CD14-positive monocyte (primary cell): ENCODE results near the gene ADNP2. TPM values are rescaled to one million over a fixed set of nuclear protein-coding genes. Genes with fewer than 3 reads are reported as not detected.

Experiments used
- DNase-seq, 3 donors: peaks; one replicate each; pipeline ENCODE4 v3.0.0-alpha.2; 2011 to 2022
- H2AFZ ChIP-seq: 2 replicates; pipeline ENCODE4 v1.6.0; 2012; ENCODE audit warnings: mild to moderate bottlenecking, low read depth, low read length, inconsistent platforms; ENCODE audit not compliant: insufficient read depth, poor library complexity, severe bottlenecking
- H3K27ac ChIP-seq, 2 donors: 1 replicate in 1 of 2; 2 replicates in 1 of 2; pipeline ENCODE4 v1.5.1; 2012 to 2013; ENCODE audit warnings: low read length in 2 of 2, control low read depth in 1 of 2, inconsistent platforms in 1 of 2, low read depth in 1 of 2, mild to moderate bottlenecking in 1 of 2
- H3K27me3 ChIP-seq, 2 donors: one replicate each; pipeline versions ENCODE4 v1.6.0 to v1.6.1; 2011 to 2013; ENCODE audit warnings: low read length in 2 of 2; ENCODE audit not compliant: control insufficient read depth in 2 of 2, insufficient read depth in 2 of 2
- H3K36me3 ChIP-seq, 2 donors: replicated peaks in 1 of 2; 1 replicate in 1 of 2; 2 replicates in 1 of 2; pipeline versions ENCODE4 v1.5.1 to v1.6.1; 2012 to 2013; ENCODE audit warnings: low read length in 2 of 2, control low read depth in 1 of 2, inconsistent platforms in 1 of 2, mild to moderate bottlenecking in 1 of 2; ENCODE audit not compliant: insufficient read depth in 2 of 2, control insufficient read depth in 1 of 2
- H3K4me1 ChIP-seq, 2 donors: 1 replicate in 1 of 2; 2 replicates in 1 of 2; pipeline versions ENCODE4 v1.5.1 to v1.6.1; 2012 to 2013; ENCODE audit warnings: low read length in 2 of 2, control low read depth in 1 of 2, inconsistent platforms in 1 of 2, mild to moderate bottlenecking in 1 of 2, moderate library complexity in 1 of 2; ENCODE audit not compliant: insufficient read depth in 2 of 2, control insufficient read depth in 1 of 2
- H3K4me2 ChIP-seq: replicated peaks from 2 replicates; pipeline ENCODE3; 2012; ENCODE audit warnings: low read length, moderate library complexity, mild to moderate bottlenecking; ENCODE audit not compliant: poor library complexity, severe bottlenecking; ENCODE audit errors: extremely low read depth
- H3K4me3 ChIP-seq, 3 experiments: fragments of 200-600 bp in 1 of 3; sonication (generic) in 1 of 3; replicated peaks in 1 of 3; 1 replicate in 2 of 3; 2 replicates in 1 of 3; pipeline ENCODE4 v1.5.1; 2011 to 2013; ENCODE audit warnings: low read length in 3 of 3, mild to moderate bottlenecking in 3 of 3, control low read depth in 2 of 3, low read depth in 2 of 3, inconsistent platforms in 1 of 3, moderate library complexity in 1 of 3
- H3K79me2 ChIP-seq: 2 replicates; pipeline ENCODE4 v1.6.0; 2012; ENCODE audit warnings: mild to moderate bottlenecking, control low read depth, inconsistent platforms, low read length, moderate library complexity; ENCODE audit not compliant: insufficient read depth
- H3K9ac ChIP-seq: 2 replicates; pipeline ENCODE4 v1.6.0; 2017; ENCODE audit warnings: low read length, mild to moderate bottlenecking; ENCODE audit not compliant: insufficient read depth, poor library complexity, severe bottlenecking
- H3K9me3 ChIP-seq, 2 donors: replicated peaks in 1 of 2; 1 replicate in 1 of 2; 2 replicates in 1 of 2; pipeline versions ENCODE4 v1.5.1 to v1.6.1; 2012 to 2013; ENCODE audit warnings: low read length in 2 of 2, control low read depth in 1 of 2; ENCODE audit not compliant: control insufficient read depth in 1 of 2, insufficient read depth in 1 of 2
- H4K20me1 ChIP-seq: 2 replicates; pipeline ENCODE4 v1.6.0; 2012; ENCODE audit warnings: mild to moderate bottlenecking, low read length, control low read depth, moderate library complexity; ENCODE audit not compliant: insufficient read depth
- H3K27ac Mint-ChIP-seq, 7 donors: one replicate each; pipeline ENCODE4 v1.8.0; 2020; ENCODE audit warnings: mild to moderate bottlenecking in 7 of 7, mixed read lengths in 7 of 7, moderate library complexity in 6 of 7, inconsistent platforms in 2 of 7
- H3K27me3 Mint-ChIP-seq, 3 donors: one replicate each; pipeline ENCODE4 v1.8.0; 2021 to 2022; ENCODE audit warnings: low read depth in 3 of 3, mild to moderate bottlenecking in 3 of 3, mixed read lengths in 3 of 3, moderate library complexity in 3 of 3, inconsistent platforms in 1 of 3
- H3K36me3 Mint-ChIP-seq, 2 donors: one replicate each; pipeline ENCODE4 v1.8.0; 2020; ENCODE audit warnings: mixed read lengths in 2 of 2, inconsistent platforms in 1 of 2, mild to moderate bottlenecking in 1 of 2
- H3K4me1 Mint-ChIP-seq: one replicate; pipeline ENCODE4 v1.8.0; 2020; ENCODE audit warnings: mild to moderate bottlenecking, mixed read lengths
- H3K4me3 Mint-ChIP-seq, 2 donors: one replicate each; pipeline ENCODE4 v1.8.0; 2020; ENCODE audit warnings: mild to moderate bottlenecking in 2 of 2, mixed read lengths in 2 of 2, moderate library complexity in 1 of 2
- H3K9me3 Mint-ChIP-seq, 7 donors: one replicate each; pipeline ENCODE4 v1.8.0; 2020 to 2022; ENCODE audit warnings: mixed read lengths in 7 of 7, mild to moderate bottlenecking in 6 of 7, moderate library complexity in 6 of 7, inconsistent platforms in 2 of 7
- WGBS: methylation state at CpG from one replicate; pipeline ENCODE4 v1.1.5; 2013; ENCODE audit warnings: missing lambda C conversion rate; ENCODE audit not compliant: insufficient coverage; 5-methylcytosine and 5-hydroxymethylcytosine counted together
- intact Hi-C, 2 donors: fragments of 100-400 bp; cut with micrococcal nuclease; formaldehyde crosslinking; loops; one replicate each; pipeline versions ENCODE4 v1.15.0 to v1.15.1; 2023
- polyA plus RNA-seq, 3 donors: library from polyadenylated mRNA; depleted of rRNA in 1 of 3; unstranded in 2 of 3; stranded (reverse) in 1 of 3; fragments of 300-500 nt in 2 of 3; fragments of >200 nt in 1 of 3; fragmentation: Illumina TruSeq in 2 of 3; gene quantifications; 1 replicate in 2 of 3; 2 replicates in 1 of 3; pipeline ENCODE4 v1.2.3, GENCODE V29; 2012 to 2021
- TF ChIP-seq, protein P1 (sequence below): fragments of 200-600 bp; IDR thresholded peaks from one replicate; pipeline ENCODE4 v1.8.0; 2022; ENCODE audit warnings: antibody characterized with exemption, mild to moderate bottlenecking

ADNP2 gene
- polyA plus RNA-seq, 3 donors, result 3.0 to 5.6 (median 3.6) TPM

DNA sequence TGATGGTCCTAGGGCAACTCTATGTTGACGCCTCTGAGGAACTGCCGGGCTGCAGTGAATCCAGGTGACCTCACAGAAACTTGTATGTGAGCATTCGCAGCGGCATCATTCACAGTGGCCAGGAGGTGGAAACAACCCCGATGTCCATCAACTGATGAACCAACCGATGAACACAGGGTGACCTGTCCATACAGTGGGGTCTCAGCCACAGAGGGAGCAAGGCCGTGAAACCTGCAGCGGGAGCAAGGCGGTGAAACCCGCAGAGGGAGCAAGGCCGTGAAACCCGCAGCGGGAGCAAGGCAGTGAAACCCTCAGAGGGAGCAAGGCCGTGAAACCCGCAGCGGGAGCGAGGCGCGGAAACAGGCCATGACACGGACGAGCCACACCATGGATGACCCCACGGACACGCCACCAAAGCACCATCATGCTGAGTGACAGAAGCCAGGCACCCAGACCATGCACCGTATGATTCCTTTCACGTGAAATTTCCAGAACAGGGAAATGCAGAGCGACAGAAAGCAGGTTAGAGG is 75.2 kb downstream of the ADNP2 start:
- no peaks in the 10 kb centered on the region for H3K27me3 ChIP-seq
- no peaks in the 10 kb centered on the region for H3K4me1 ChIP-seq
- TF ChIP-seq, protein P1, sequence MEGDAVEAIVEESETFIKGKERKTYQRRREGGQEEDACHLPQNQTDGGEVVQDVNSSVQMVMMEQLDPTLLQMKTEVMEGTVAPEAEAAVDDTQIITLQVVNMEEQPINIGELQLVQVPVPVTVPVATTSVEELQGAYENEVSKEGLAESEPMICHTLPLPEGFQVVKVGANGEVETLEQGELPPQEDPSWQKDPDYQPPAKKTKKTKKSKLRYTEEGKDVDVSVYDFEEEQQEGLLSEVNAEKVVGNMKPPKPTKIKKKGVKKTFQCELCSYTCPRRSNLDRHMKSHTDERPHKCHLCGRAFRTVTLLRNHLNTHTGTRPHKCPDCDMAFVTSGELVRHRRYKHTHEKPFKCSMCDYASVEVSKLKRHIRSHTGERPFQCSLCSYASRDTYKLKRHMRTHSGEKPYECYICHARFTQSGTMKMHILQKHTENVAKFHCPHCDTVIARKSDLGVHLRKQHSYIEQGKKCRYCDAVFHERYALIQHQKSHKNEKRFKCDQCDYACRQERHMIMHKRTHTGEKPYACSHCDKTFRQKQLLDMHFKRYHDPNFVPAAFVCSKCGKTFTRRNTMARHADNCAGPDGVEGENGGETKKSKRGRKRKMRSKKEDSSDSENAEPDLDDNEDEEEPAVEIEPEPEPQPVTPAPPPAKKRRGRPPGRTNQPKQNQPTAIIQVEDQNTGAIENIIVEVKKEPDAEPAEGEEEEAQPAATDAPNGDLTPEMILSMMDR, result no peak
- H3K9me3 ChIP-seq, result peaks cover 0 to 11% of the 10 kb centered on the region in 2 donors
- H3K79me2 ChIP-seq, result no peaks in the 10 kb centered on the region
- no peak for DNase-seq
- no peak overlapping the region for H3K27ac Mint-ChIP-seq
- H3K4me3 Mint-ChIP-seq, result no peak overlapping the region
- no peaks in the 10 kb centered on the region for H3K36me3 ChIP-seq
- no peak overlapping the region for H3K4me2 ChIP-seq
- H3K36me3 Mint-ChIP-seq, result no peaks in the 10 kb centered on the region
- no peak overlapping the region for H3K27ac ChIP-seq
- peaks cover 1 to 4% (median 4%) of the 10 kb centered on the region in 3 donors for H3K27me3 Mint-ChIP-seq
- no peak overlapping the region for H3K4me3 ChIP-seq
- H3K9me3 Mint-ChIP-seq, result peaks cover 6 to 12% (median 8%) of the 10 kb centered on the region in 7 donors
- no peak overlapping the region for H2AFZ ChIP-seq
- no peak overlapping the region for H3K9ac ChIP-seq
- no peaks in the 10 kb centered on the region for H3K4me1 Mint-ChIP-seq
- intact Hi-C loops, result no loop called here
- H4K20me1 ChIP-seq, result no peaks in the 10 kb centered on the region
- WGBS, result 91% methylated on average over 24 of the region's 26 CpGs

DNA sequence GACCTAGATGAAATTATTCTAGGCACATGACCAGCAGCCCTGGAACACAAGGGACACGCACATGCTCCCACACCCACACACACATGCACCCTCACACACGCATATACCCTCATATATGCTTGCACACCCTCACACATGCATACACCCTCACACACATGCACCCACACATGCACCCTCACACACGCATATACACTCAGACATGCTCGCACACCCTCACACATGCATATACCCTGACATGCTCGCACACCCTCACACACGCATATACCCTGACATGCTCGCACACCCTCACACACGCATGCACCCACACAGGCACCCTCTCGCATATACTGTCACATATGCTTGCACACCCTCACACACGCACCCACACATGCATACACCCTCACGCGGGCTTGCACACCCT is 76.5 kb downstream of the ADNP2 start:
- Mint-ChIP-seq H3K27me3 (peaks cover 1 to 4% (median 3%) of the 10 kb centered on the region in 3 donors), H3K4me3 (no peak overlapping the region), H3K36me3 (no peaks in the 10 kb centered on the region), H3K9me3 (peaks cover 6 to 12% (median 8%) of the 10 kb centered on the region in 7 donors), H3K27ac (peak overlapping the region in 1 of 7 donors; percentile 32), H3K4me1 (no peaks in the 10 kb centered on the region)
- Histone ChIP-seq H3K79me2 (no peaks in the 10 kb centered on the region), H3K4me2 (no peak overlapping the region), H3K36me3 (no peaks in the 10 kb centered on the region), H3K9me3 (peaks cover 0 to 11% of the 10 kb centered on the region in 2 donors), H3K4me3 (no peak overlapping the region), H3K27ac (no peak overlapping the region), H2AFZ (no peak overlapping the region), H3K27me3 (no peaks in the 10 kb centered on the region), H4K20me1 (no peaks in the 10 kb centered on the region), H3K4me1 (no peaks in the 10 kb centered on the region), H3K9ac (no peak overlapping the region)
- 99% methylated on average over 12 of the region's 12 CpGs for WGBS
- TF ChIP-seq, protein P1, result no peak
- no peak for DNase-seq
- intact Hi-C loops, result no loop called here
